Cardiac muscle cell (in vitro differentiated cells and primary cell): ENCODE measurements around the gene SWAP70. TPM values are rescaled to one million over a fixed set of nuclear protein-coding genes. Genes with fewer than 3 reads are reported as not detected.
A peak's percentile ranks its signal among the peaks of the same experiment; 100 is the strongest.

Source experiments
- DNase-seq, 2 donors: peaks; one replicate each; pipeline versions ENCODE4 v3.0.0 to v3.0.0-alpha.2; 2010 to 2017; ENCODE audit warnings: low read depth in 1 of 2, low spot score in 1 of 2
- H3K27ac ChIP-seq: fragments of 200-600 bp; sonication (generic); 2 replicates; pipeline ENCODE4 v1.5.1; 2016
- H3K27me3 ChIP-seq: fragments of 200-600 bp; sonication (generic); 2 replicates; pipeline ENCODE4 v1.6.0; 2016; ENCODE audit warnings: control low read depth
- H3K36me3 ChIP-seq: fragments of 200-600 bp; sonication (generic); 2 replicates; pipeline ENCODE4 v1.5.1; 2016; ENCODE audit warnings: control low read depth
- H3K4me1 ChIP-seq: fragments of 200-600 bp; sonication (generic); 2 replicates; pipeline ENCODE4 v1.8.1; 2017; ENCODE audit warnings: low read depth, mild to moderate bottlenecking, mixed run types
- H3K4me3 ChIP-seq: fragments of 200-600 bp; sonication (generic); 2 replicates; pipeline ENCODE4 v1.5.1; 2016; ENCODE audit warnings: mild to moderate bottlenecking
- H3K9me3 ChIP-seq: fragments of 200-600 bp; sonication (generic); 2 replicates; pipeline ENCODE4 v1.5.1; 2017; ENCODE audit warnings: low read depth, mild to moderate bottlenecking, control low read depth
- CTCF ChIP-seq: IDR thresholded peaks from 2 replicates; pipeline ENCODE4 v1.5.1; 2012; ENCODE audit warnings: low read depth, mild to moderate bottlenecking, low read length
- polyA plus RNA-seq: library from polyadenylated mRNA; unstranded; fragments of >200 nt; fragmentation: Nextera tagmentation; extraction: Ambion mirVana; gene quantifications from 2 replicates; pipeline ENCODE4 v1.2.1, GENCODE V29; 2016
- total RNA-seq: library from RNA; depleted of rRNA; stranded (reverse); fragments of >200 nt; gene quantifications from 2 replicates; pipeline ENCODE4 v1.2.3, GENCODE V29; 2016

SWAP70 gene
- total and polyA plus RNA-seq, 2 experiments from 2014 or later = 10.9 to 11.1 TPM

- no peaks in the 10 kb centered on the region for H3K4me1 ChIP-seq
- H3K36me3 ChIP-seq = no peaks in the 10 kb centered on the region
- no peaks in the 10 kb centered on the region for H3K27me3 ChIP-seq
- peak in 1 of 2 donors; percentile 57 for DNase-seq
- H3K9me3 ChIP-seq = no peaks in the 10 kb centered on the region
- no peak overlapping the region for H3K27ac ChIP-seq
- TF ChIP-seq CTCF = no peak
- no peak overlapping the region for H3K4me3 ChIP-seq
These were observed 23.9 kb upstream of the SWAP70 start for GRCh38 chr11:9639985-9640384.

GRCh38 chr11:9642894-9643293 is 21.0 kb upstream of the SWAP70 start:
- no peak for DNase-seq
- no peak overlapping the region for H3K4me3 ChIP-seq
- H3K36me3 ChIP-seq = no peaks in the 10 kb centered on the region
- no peak overlapping the region for H3K27ac ChIP-seq
- TF ChIP-seq CTCF = no peak
- H3K27me3 ChIP-seq = no peaks in the 10 kb centered on the region
- no peaks in the 10 kb centered on the region for H3K4me1 ChIP-seq
- no peaks in the 10 kb centered on the region for H3K9me3 ChIP-seq

GRCh38 chr11:9643751-9644150 is 20.1 kb upstream of the SWAP70 start:
- no peaks in the 10 kb centered on the region for H3K27me3 ChIP-seq
- H3K36me3 ChIP-seq = no peaks in the 10 kb centered on the region
- TF ChIP-seq CTCF = no peak
- no peaks in the 10 kb centered on the region for H3K9me3 ChIP-seq
- no peak overlapping the region for H3K27ac ChIP-seq
- H3K4me1 ChIP-seq = no peaks in the 10 kb centered on the region
- no peak for DNase-seq
- H3K4me3 ChIP-seq = no peak overlapping the region

- H3K4me1 ChIP-seq = no peaks in the 10 kb centered on the region
- no peaks in the 10 kb centered on the region for H3K36me3 ChIP-seq
- TF ChIP-seq CTCF = no peak
- DNase-seq = no peak
- no peak overlapping the region for H3K4me3 ChIP-seq
- no peaks in the 10 kb centered on the region for H3K9me3 ChIP-seq
- no peaks in the 10 kb centered on the region for H3K27me3 ChIP-seq
- H3K27ac ChIP-seq = no peak overlapping the region
These were observed 18.0 kb upstream of the SWAP70 start for GRCh38 chr11:9645881-9646280.

- Histone ChIP-seq H3K4me3 (no peak overlapping the region), H3K27me3 (no peaks in the 10 kb centered on the region), H3K36me3 (no peaks in the 10 kb centered on the region), H3K27ac (no peak overlapping the region), H3K9me3 (no peaks in the 10 kb centered on the region), H3K4me1 (no peaks in the 10 kb centered on the region)
- no peak for TF ChIP-seq CTCF
- DNase-seq = no peak
These were observed 17.6 kb upstream of the SWAP70 start for GRCh38 chr11:9646324-9646723.

GRCh38 chr11:9651481-9651880 is 12.4 kb upstream of the SWAP70 start:
- no peaks in the 10 kb centered on the region for H3K4me1 ChIP-seq
- no peak overlapping the region for H3K4me3 ChIP-seq
- no peaks in the 10 kb centered on the region for H3K36me3 ChIP-seq
- H3K27ac ChIP-seq = no peak overlapping the region
- H3K9me3 ChIP-seq = no peaks in the 10 kb centered on the region
- no peak for TF ChIP-seq CTCF
- H3K27me3 ChIP-seq = no peaks in the 10 kb centered on the region
- DNase-seq = no peak
